Measurements from ENCODE around the gene RFLNA.

The RFLNA gene

GRCh38 chr12:124309744-124310143 is 14.9 kb downstream of the RFLNA start:
- no peak overlapping the region for H3K27ac ChIP-seq (ENCODE audit: insufficient read depth, low read depth, low read length, poor library complexity, severe bottlenecking)
- H3K36me3 ChIP-seq (ENCODE audit: control insufficient read depth, insufficient read depth, low read length): no peaks in the 10 kb centered on the region
- WGBS, 2 experiments: 91 to 94% methylated on average over 6 of the region's 7 CpGs
- H3K9me3 ChIP-seq (ENCODE audit: control insufficient read depth, low read length): no peaks in the 10 kb centered on the region
- H3K4me3 ChIP-seq (ENCODE audit: insufficient read depth, low read depth, low read length): no peak overlapping the region
- H3K4me1 ChIP-seq (ENCODE audit: control insufficient read depth, insufficient read depth, low read length): no peaks in the 10 kb centered on the region
- H3K27me3 ChIP-seq (ENCODE audit: control insufficient read depth, insufficient read depth, low read length, poor library complexity, severe bottlenecking): no peaks in the 10 kb centered on the region

DNA sequence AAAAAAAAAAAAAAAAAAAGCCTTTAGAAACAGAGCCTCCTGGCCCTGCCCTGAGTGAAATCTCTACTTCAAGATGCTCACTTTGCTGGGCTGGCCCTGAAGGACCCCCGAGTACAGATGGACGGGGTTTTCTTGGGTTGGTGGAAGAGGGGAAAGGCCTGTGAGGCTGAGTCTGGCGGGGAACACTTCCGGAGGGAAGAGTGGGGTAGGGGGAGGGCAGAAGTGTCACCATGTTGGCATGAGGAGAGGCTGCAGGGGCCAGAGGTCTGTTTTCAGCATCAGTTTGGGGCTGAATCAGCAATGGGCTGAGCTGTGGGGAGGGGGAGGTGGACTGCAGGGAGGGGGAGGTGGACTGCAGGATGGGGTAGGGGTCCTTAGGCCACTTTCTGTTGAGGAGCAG is 15.3 kb downstream of the RFLNA start:
- WGBS, 2 experiments: 91 to 95% methylated on average over 4 of the region's 4 CpGs

GRCh38 chr12:124310785-124311184 is 15.9 kb downstream of the RFLNA start:
- H3K36me3 ChIP-seq (ENCODE audit: control insufficient read depth, insufficient read depth, low read length): no peaks in the 10 kb centered on the region
- no peaks in the 10 kb centered on the region for H3K9me3 ChIP-seq (ENCODE audit: control insufficient read depth, low read length)
- WGBS, 2 experiments: 90 to 97% methylated on average over 3 of the region's 3 CpGs
- H3K27me3 ChIP-seq (ENCODE audit: control insufficient read depth, insufficient read depth, low read length, poor library complexity, severe bottlenecking): no peaks in the 10 kb centered on the region
- no peak overlapping the region for H3K27ac ChIP-seq (ENCODE audit: insufficient read depth, low read depth, low read length, poor library complexity, severe bottlenecking)
- H3K4me1 ChIP-seq (ENCODE audit: control insufficient read depth, insufficient read depth, low read length): no peaks in the 10 kb centered on the region
- no peak overlapping the region for H3K4me3 ChIP-seq (ENCODE audit: insufficient read depth, low read depth, low read length)

More for the DNA sequence above, 15.3 kb downstream of the RFLNA start:
- no peak overlapping the region for H3K4me3 ChIP-seq (ENCODE audit: insufficient read depth, low read depth, low read length)
- H3K36me3 ChIP-seq (ENCODE audit: control insufficient read depth, insufficient read depth, low read length): no peaks in the 10 kb centered on the region
- no peaks in the 10 kb centered on the region for H3K4me1 ChIP-seq (ENCODE audit: control insufficient read depth, insufficient read depth, low read length)
- no peak overlapping the region for H3K27ac ChIP-seq (ENCODE audit: insufficient read depth, low read depth, low read length, poor library complexity, severe bottlenecking)
- no peaks in the 10 kb centered on the region for H3K9me3 ChIP-seq (ENCODE audit: control insufficient read depth, low read length)
- H3K27me3 ChIP-seq (ENCODE audit: control insufficient read depth, insufficient read depth, low read length, poor library complexity, severe bottlenecking): no peaks in the 10 kb centered on the region

GRCh38 chr12:124311292-124312109 is 16.6 kb downstream of the RFLNA start:
- Histone ChIP-seq H3K9me3 (ENCODE audit: control insufficient read depth, low read length) (no peaks in the 10 kb centered on the region), H3K36me3 (ENCODE audit: control insufficient read depth, insufficient read depth, low read length) (no peaks in the 10 kb centered on the region), H3K4me1 (ENCODE audit: control insufficient read depth, insufficient read depth, low read length) (no peaks in the 10 kb centered on the region), H3K4me3 (ENCODE audit: insufficient read depth, low read depth, low read length) (no peak overlapping the region), H3K27me3 (ENCODE audit: control insufficient read depth, insufficient read depth, low read length, poor library complexity, severe bottlenecking) (no peaks in the 10 kb centered on the region), H3K27ac (ENCODE audit: insufficient read depth, low read depth, low read length, poor library complexity, severe bottlenecking) (no peak overlapping the region)
- 89% methylated on average over 17 of the region's 17 CpGs for WGBS, 2 experiments

- Histone ChIP-seq H3K27me3 (ENCODE audit: control insufficient read depth, insufficient read depth, low read length, poor library complexity, severe bottlenecking) (no peaks in the 10 kb centered on the region), H3K27ac (ENCODE audit: insufficient read depth, low read depth, low read length, poor library complexity, severe bottlenecking) (no peak overlapping the region), H3K36me3 (ENCODE audit: control insufficient read depth, insufficient read depth, low read length) (no peaks in the 10 kb centered on the region), H3K4me3 (ENCODE audit: insufficient read depth, low read depth, low read length) (no peak overlapping the region), H3K9me3 (ENCODE audit: control insufficient read depth, low read length) (no peaks in the 10 kb centered on the region), H3K4me1 (ENCODE audit: control insufficient read depth, insufficient read depth, low read length) (no peaks in the 10 kb centered on the region)
- 78 to 79% methylated on average over 6 of the region's 6 CpGs for WGBS, 2 experiments
Measured at GRCh38 chr12:124312601-124313000, 17.7 kb downstream of the RFLNA start.

- no peak overlapping the region for H3K27ac ChIP-seq (ENCODE audit: insufficient read depth, low read depth, low read length, poor library complexity, severe bottlenecking)
- peaks cover 11% of the 10 kb centered on the region for H3K4me1 ChIP-seq (ENCODE audit: control insufficient read depth, insufficient read depth, low read length)
- 95 to 96% methylated on average over 30 of the region's 30 CpGs for WGBS, 2 experiments
- H3K9me3 ChIP-seq (ENCODE audit: control insufficient read depth, low read length): no peaks in the 10 kb centered on the region
- no peaks in the 10 kb centered on the region for H3K27me3 ChIP-seq (ENCODE audit: control insufficient read depth, insufficient read depth, low read length, poor library complexity, severe bottlenecking)
- H3K4me3 ChIP-seq (ENCODE audit: insufficient read depth, low read depth, low read length): no peak overlapping the region
- H3K36me3 ChIP-seq (ENCODE audit: control insufficient read depth, insufficient read depth, low read length): no peaks in the 10 kb centered on the region
Measured at GRCh38 chr12:124314207-124314606, 19.3 kb downstream of the RFLNA start.

- no peak overlapping the region for H3K4me3 ChIP-seq (ENCODE audit: insufficient read depth, low read depth, low read length)
- H3K27me3 ChIP-seq (ENCODE audit: control insufficient read depth, insufficient read depth, low read length, poor library complexity, severe bottlenecking): no peaks in the 10 kb centered on the region
- H3K4me1 ChIP-seq (ENCODE audit: control insufficient read depth, insufficient read depth, low read length): peaks cover 11% of the 10 kb centered on the region
- 83 to 86% methylated on average over 9 of the region's 9 CpGs for WGBS, 2 experiments
- no peak overlapping the region for H3K27ac ChIP-seq (ENCODE audit: insufficient read depth, low read depth, low read length, poor library complexity, severe bottlenecking)
- no peaks in the 10 kb centered on the region for H3K9me3 ChIP-seq (ENCODE audit: control insufficient read depth, low read length)
- H3K36me3 ChIP-seq (ENCODE audit: control insufficient read depth, insufficient read depth, low read length): no peaks in the 10 kb centered on the region
Measured at GRCh38 chr12:124314766-124315165, 19.9 kb downstream of the RFLNA start.

DNA sequence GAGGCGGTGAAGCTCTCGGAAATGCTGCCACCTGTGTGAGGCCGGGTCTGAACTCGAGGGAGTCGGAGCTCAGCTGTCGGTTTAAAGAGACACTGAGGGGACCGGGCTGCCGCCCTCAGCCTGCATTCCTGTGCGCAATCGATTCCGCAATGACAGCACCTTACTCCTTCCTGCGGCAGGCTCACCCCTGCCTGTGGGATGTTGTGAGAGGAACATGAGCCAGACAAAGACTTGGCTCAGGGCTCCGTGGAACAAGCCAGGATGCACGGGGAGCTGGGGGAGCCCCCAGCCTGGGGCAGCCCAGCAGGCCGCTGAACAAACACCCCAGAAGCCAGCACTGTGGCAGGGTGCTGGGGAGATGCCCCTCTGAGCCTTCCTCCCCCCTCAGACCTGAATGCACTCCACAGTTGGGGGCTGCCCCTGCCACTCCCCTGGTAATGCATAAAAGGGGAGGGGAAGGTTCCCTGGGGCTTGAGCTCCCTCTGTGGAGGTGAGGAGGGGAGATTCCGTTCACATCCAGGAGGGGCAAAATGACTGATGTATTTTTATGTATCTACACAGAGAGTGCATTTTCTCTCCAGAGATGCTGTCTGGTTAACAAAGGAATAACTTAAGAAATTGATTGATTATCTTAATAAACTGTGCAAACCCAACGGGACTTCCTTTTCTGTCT is 20.6 kb downstream of the RFLNA start:
- H3K27ac ChIP-seq (ENCODE audit: insufficient read depth, low read depth, low read length, poor library complexity, severe bottlenecking): no peak overlapping the region

DNA sequence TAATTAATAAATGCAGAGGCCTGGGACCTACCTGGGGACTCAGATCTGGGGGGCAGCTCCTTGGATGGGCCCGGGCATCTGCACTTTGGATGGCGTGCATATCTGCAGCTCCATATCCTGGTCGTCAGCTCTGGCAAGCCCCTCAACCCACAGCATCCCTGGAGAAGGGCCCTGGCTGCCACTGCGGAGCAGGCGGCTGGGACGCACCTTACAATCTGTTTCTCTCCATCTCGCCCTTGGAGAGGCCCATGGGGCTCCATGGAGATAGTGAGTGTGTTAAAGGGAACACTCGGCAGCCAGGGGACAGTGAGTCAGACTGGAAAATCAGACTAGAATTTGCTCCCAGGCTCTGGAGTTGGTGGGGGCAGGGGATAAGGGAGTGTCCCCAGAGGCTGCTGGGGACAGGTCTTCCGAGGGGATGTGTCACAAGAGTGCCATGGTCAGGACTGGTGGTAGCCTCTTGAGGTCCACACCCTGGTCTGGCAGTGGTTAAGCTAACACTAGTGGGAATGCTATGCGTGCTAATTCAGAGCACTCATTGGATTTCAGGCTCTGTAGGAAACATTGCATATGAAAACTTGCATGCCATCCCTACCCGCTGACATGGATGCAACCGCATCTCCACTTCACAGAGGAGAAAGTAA is 21.5 kb downstream of the RFLNA start:
- Histone ChIP-seq H3K4me1 (ENCODE audit: control insufficient read depth, insufficient read depth, low read length) (peaks cover 11% of the 10 kb centered on the region), H3K36me3 (ENCODE audit: control insufficient read depth, insufficient read depth, low read length) (no peaks in the 10 kb centered on the region), H3K27me3 (ENCODE audit: control insufficient read depth, insufficient read depth, low read length, poor library complexity, severe bottlenecking) (no peaks in the 10 kb centered on the region), H3K9me3 (ENCODE audit: control insufficient read depth, low read length) (no peaks in the 10 kb centered on the region), H3K27ac (ENCODE audit: insufficient read depth, low read depth, low read length, poor library complexity, severe bottlenecking) (no peak overlapping the region), H3K4me3 (ENCODE audit: insufficient read depth, low read depth, low read length) (no peak overlapping the region)
- WGBS, 2 experiments: 91 to 92% methylated on average over 12 of the region's 12 CpGs

More for the DNA sequence above, 20.6 kb downstream of the RFLNA start:
- Histone ChIP-seq H3K4me3 (ENCODE audit: insufficient read depth, low read depth, low read length) (no peak overlapping the region), H3K36me3 (ENCODE audit: control insufficient read depth, insufficient read depth, low read length) (no peaks in the 10 kb centered on the region), H3K9me3 (ENCODE audit: control insufficient read depth, low read length) (no peaks in the 10 kb centered on the region), H3K27me3 (ENCODE audit: control insufficient read depth, insufficient read depth, low read length, poor library complexity, severe bottlenecking) (no peaks in the 10 kb centered on the region), H3K4me1 (ENCODE audit: control insufficient read depth, insufficient read depth, low read length) (peaks cover 11% of the 10 kb centered on the region)
- WGBS, 2 experiments: 76 to 79% methylated on average over 17 of the region's 17 CpGs

GRCh38 chr12:124317400-124317799 is 22.5 kb downstream of the RFLNA start:
- Histone ChIP-seq H3K4me1 (ENCODE audit: control insufficient read depth, insufficient read depth, low read length) (peaks cover 11% of the 10 kb centered on the region), H3K4me3 (ENCODE audit: insufficient read depth, low read depth, low read length) (no peak overlapping the region), H3K27me3 (ENCODE audit: control insufficient read depth, insufficient read depth, low read length, poor library complexity, severe bottlenecking) (no peaks in the 10 kb centered on the region), H3K27ac (ENCODE audit: insufficient read depth, low read depth, low read length, poor library complexity, severe bottlenecking) (no peak overlapping the region), H3K9me3 (ENCODE audit: control insufficient read depth, low read length) (no peaks in the 10 kb centered on the region), H3K36me3 (ENCODE audit: control insufficient read depth, insufficient read depth, low read length) (no peaks in the 10 kb centered on the region)
- 80% methylated on average over 12 of the region's 12 CpGs for WGBS, 2 experiments

All from ectodermal cell (in vitro differentiated cells).